Activated CD4-positive, alpha-beta T cell treated with anti-CD3 and anti-CD28 coated beads for 24 hours (primary cell): Measurements from ENCODE around the gene TLE1.
"Not testable (repeated sequence)": the region's sequence is repeated elsewhere in the genome, so short reads cannot be mapped to it uniquely, and the experiment has no call there.

Experiments
- DNase-seq, 2 donors: peaks; one replicate each; pipeline ENCODE4 v3.0.0-alpha.2; 2020; ENCODE audit warnings: low read depth in 2 of 2

The TLE1 gene

GRCh38 chr9:81622471-81623255 is 66.7 kb downstream of the TLE1 start:
- DNase-seq, result no peak

- no peak for DNase-seq
These were observed 67.5 kb downstream of the TLE1 start for GRCh38 chr9:81621785-81622259.

- DNase-seq, result no peak
These were observed 68.2 kb downstream of the TLE1 start for GRCh38 chr9:81621118-81621517.

GRCh38 chr9:81620002-81620390 is 69.4 kb downstream of the TLE1 start:
- DNase-seq, result no peak

GRCh38 chr9:81619353-81620001 is 69.9 kb downstream of the TLE1 start:
- no peak for DNase-seq

GRCh38 chr9:81618923-81619322 is 70.4 kb downstream of the TLE1 start:
- DNase-seq, result no peak

GRCh38 chr9:81616141-81616540 is 73.2 kb downstream of the TLE1 start:
- no peak for DNase-seq

- no peak for DNase-seq
These were observed 75.0 kb downstream of the TLE1 start for GRCh38 chr9:81614335-81614734.

- no peak for DNase-seq
These were observed 76.1 kb downstream of the TLE1 start for GRCh38 chr9:81613002-81613812.

- no peak for DNase-seq
These were observed 77.7 kb downstream of the TLE1 start for GRCh38 chr9:81611664-81612063.

- DNase-seq, result no peak
These were observed 78.6 kb downstream of the TLE1 start for GRCh38 chr9:81610740-81611107.

- no peak for DNase-seq
These were observed 79.3 kb downstream of the TLE1 start for GRCh38 chr9:81609782-81610739.

- DNase-seq, result no peak
These were observed 81.1 kb downstream of the TLE1 start for GRCh38 chr9:81608289-81608657.

- no peak for DNase-seq
These were observed 81.6 kb downstream of the TLE1 start for GRCh38 chr9:81607593-81608288.

GRCh38 chr9:81606261-81606660 is 83.1 kb downstream of the TLE1 start:
- DNase-seq, result not testable (repeated sequence)

GRCh38 chr9:81605170-81605670 is 84.1 kb downstream of the TLE1 start:
- no peak for DNase-seq

- DNase-seq, result no peak
These were observed 84.8 kb downstream of the TLE1 start for GRCh38 chr9:81604306-81605169.

GRCh38 chr9:81602887-81603680 is 86.3 kb downstream of the TLE1 start:
- no peak for DNase-seq
